ENCODE data around the gene SAMMSON.
A peak's percentile ranks its signal among the peaks of the same experiment; 100 is the strongest.

The SAMMSON gene

GRCh38 chr3:69999140-70000027 lies at the start of gene SAMMSON:
Gene SAMMSON, plus strand, starts transcription at chr3:69999733.
- H3K4me3 ChIP-seq (ENCODE audit: low read length): no peak within 1 kb of the TSS
- peak; percentile 11 for DNase-seq (ENCODE audit: low read depth)

GRCh38 chr3:69951616-69952015 lies 47.9 kb upstream of the SAMMSON start:
- TF ChIP-seq CTCF (IDR thresholded peaks at IDR 0.05; ENCODE audit: insufficient read depth, low read depth, low read length, missing control alignments): no peak
- H3K4me3 ChIP-seq (ENCODE audit: low read length): no peak overlapping the region
- DNase-seq (ENCODE audit: low read depth): no peak

More at GRCh38 chr3:69999140-70000027, at the start of gene SAMMSON:
- no peak for TF ChIP-seq CTCF (IDR thresholded peaks at IDR 0.05; ENCODE audit: insufficient read depth, low read depth, low read length, missing control alignments)

GRCh38 chr3:69959581-69959980 lies 40.0 kb upstream of the SAMMSON start:
- no peak for DNase-seq (ENCODE audit: low read depth)
- no peak for TF ChIP-seq CTCF (IDR thresholded peaks at IDR 0.05; ENCODE audit: insufficient read depth, low read depth, low read length, missing control alignments)
- H3K4me3 ChIP-seq (ENCODE audit: low read length): no peak overlapping the region

GRCh38 chr3:69961706-69962439 lies 37.7 kb upstream of the SAMMSON start:
- H3K4me3 ChIP-seq (ENCODE audit: low read length): no peak overlapping the region
- peak; percentile 17 for DNase-seq (ENCODE audit: low read depth)
- TF ChIP-seq CTCF (IDR thresholded peaks at IDR 0.05; ENCODE audit: insufficient read depth, low read depth, low read length, missing control alignments): no peak

- DNase-seq (ENCODE audit: low read depth): no peak
- no peak for TF ChIP-seq CTCF (IDR thresholded peaks at IDR 0.05; ENCODE audit: insufficient read depth, low read depth, low read length, missing control alignments)
- H3K4me3 ChIP-seq (ENCODE audit: low read length): no peak overlapping the region
These were observed 35.9 kb upstream of the SAMMSON start for GRCh38 chr3:69963643-69964042.

GRCh38 chr3:69967156-69967555 lies 32.4 kb upstream of the SAMMSON start:
- no peak for TF ChIP-seq CTCF (IDR thresholded peaks at IDR 0.05; ENCODE audit: insufficient read depth, low read depth, low read length, missing control alignments)
- no peak overlapping the region for H3K4me3 ChIP-seq (ENCODE audit: low read length)
- no peak for DNase-seq (ENCODE audit: low read depth)

All from epithelial cell of esophagus (primary cell).